Right hindlimb (tissue), 1 donor: Measurements from ENCODE around the gene TCHP.
"Not testable (repeated sequence)": the region's sequence is repeated elsewhere in the genome, so short reads cannot be mapped to it uniquely, and the experiment has no call there.

Experiments used
- DNase-seq: peaks from one replicate; pipeline ENCODE4 v3.0.0-alpha.2; 2018

The TCHP gene

DNA sequence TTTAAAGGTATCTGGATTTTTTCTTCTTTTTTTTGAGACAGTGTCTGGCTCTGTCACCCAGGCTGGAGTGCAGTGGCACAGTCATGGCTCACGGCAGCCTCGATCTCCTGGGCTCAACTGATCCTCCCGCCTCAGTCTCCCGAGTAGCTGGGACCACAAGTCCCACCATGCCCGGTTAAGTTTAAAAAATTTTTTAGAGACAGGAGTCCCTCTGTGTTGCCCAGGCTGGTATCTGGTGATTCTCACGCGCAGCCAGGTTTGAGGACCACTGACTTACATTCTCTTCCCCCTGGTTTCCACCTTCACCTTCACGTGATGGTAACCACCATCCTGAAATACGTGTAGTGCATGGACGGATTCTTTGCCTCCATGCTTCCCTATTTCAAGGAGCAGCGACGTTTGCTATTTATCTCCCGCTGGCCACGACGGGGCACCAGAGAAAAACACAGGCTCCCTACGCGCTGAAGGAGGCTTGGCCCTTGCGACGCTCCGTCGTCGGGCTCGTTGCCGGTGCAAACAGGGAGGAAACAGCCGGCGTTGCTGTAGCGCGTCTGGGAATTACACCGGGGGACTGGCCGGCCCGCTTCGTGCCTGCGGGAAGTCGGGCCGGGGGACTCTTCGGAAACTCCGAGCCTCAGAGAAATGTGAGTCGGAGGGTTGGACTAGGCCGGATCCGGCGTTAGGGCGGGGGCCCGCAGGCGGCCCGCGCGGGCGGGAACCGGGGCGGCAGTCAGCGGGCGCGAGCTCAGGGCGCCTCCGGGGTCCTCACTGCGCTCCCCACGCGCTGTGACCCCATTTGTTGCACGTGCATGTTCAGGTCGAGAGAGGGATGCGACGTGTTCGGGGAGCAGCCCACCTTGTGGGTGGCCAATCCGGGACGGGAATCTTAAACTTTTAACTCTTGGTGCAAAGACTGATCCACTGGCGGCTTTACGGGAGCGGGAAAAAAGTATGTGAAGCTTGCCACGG is at the start of gene TCHP:
Gene TCHP (plus strand): TSS at position 492 of the 969 bp plus-strand sequence. CDS start 2,753 bp downstream, outside the sequence.
- DNase-seq, result peak; percentile 94

DNA sequence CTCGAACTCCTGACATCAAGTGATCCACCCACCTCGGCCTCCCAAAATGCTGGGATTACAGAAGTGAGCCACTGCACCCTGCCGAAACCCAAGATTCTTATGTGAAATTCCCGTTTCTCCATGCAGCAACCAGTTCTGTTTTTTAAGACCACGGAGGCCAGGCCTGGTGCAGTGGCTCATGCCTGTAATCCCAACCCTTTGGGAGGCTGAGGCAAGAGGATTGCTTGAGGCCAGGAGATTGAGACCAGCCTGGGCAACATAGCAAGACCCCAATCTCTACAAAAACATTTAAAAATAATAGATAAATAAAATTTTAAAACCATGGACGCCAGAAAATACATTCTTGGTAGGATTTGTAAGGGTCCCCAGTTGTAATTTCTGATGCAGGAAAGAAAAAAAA is 49.6 kb upstream of the TCHP start:
- DNase-seq, result not testable (repeated sequence)

- no peak for DNase-seq
These were observed 44.7 kb upstream of the TCHP start for GRCh38 chr12:109855377-109855776.

GRCh38 chr12:109857715-109858114 is 42.4 kb upstream of the TCHP start:
- DNase-seq, result no peak

GRCh38 chr12:109858764-109859163 is 41.3 kb upstream of the TCHP start:
- DNase-seq, result no peak

DNA sequence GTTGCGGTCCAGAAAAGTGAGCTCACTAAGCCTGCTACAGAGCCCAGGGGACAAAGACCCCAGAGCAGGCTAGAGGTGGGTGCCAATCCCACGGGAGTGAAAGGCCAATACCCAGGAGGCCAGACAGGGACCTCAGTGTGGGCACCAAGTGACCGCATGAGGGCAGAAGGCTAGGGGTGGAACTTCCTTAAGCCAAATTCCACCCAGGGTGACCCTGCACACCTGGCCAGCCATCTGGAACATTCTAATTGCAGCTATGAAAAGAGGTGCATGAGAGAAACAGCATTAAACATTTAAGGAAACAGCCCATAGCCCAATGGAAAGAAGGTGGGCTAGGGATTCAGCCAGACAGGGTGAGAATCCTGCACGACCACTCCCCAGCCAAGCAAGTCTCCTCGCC is 39.1 kb upstream of the TCHP start:
- DNase-seq, result no peak

GRCh38 chr12:109861689-109862314 is 38.3 kb upstream of the TCHP start:
- DNase-seq, result no peak

GRCh38 chr12:109862491-109862890 is 37.6 kb upstream of the TCHP start:
- DNase-seq, result not testable (repeated sequence)

DNA sequence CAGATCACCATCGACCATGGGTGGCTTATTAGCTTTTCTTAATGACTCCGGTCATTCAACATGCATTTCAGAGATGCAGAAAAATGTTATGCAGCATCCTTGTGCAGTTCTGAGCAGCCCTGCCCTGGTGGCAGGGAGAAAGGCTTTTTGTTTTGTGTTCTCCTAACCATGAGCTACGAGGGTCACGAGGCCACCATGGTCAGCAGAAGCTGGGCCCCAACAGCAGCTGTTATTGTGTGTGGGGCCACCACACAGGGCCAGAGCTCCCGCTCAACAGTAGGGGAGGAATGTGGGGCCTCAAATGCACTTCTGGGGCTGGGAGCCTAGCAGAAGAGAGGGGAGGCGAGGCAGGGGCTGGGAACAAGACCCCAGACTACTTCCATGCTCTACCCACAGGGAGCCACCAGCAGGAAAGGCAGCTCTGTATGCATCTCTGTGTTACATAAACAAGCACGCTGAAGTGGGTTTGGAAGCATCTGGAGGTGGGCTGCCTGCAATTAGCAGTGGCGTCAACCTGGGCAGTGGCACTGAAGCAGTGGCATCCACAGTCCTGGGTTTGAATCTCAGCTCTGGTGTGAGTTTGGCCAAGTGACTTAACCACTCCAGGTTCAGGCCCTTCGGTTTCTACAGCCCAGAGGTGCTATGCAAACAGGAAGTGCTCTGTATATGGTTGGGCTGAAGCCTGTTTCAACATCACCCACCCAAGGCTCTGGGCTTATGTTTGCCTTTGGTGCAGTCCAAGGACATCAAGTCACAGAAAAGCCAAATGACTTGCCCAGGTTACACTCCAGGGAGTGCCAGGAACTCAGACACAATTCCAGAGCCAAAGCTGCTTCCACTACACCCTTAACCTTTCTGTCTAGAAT is 36.0 kb upstream of the TCHP start:
- DNase-seq, result peak; percentile 32

DNA sequence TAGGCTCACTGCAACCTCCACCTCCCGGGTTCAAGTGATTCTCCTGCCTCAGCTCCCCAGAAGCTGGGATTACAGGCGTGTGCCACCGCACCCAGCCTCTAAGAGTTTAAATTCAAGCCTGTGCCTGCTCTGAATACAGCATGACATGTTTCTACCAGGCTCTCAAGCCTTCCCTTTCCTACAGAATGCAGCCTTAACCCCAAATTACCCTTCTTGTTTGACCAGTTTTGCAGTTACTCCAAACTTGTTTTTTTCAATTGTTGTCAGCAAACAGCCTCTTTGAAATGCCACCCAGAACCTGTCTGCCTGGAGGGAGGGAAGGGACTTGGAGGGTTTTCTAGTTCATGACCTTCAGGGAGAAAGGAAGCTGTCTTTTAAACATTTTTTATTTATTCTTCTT is 35.2 kb upstream of the TCHP start:
- no peak for DNase-seq

DNA sequence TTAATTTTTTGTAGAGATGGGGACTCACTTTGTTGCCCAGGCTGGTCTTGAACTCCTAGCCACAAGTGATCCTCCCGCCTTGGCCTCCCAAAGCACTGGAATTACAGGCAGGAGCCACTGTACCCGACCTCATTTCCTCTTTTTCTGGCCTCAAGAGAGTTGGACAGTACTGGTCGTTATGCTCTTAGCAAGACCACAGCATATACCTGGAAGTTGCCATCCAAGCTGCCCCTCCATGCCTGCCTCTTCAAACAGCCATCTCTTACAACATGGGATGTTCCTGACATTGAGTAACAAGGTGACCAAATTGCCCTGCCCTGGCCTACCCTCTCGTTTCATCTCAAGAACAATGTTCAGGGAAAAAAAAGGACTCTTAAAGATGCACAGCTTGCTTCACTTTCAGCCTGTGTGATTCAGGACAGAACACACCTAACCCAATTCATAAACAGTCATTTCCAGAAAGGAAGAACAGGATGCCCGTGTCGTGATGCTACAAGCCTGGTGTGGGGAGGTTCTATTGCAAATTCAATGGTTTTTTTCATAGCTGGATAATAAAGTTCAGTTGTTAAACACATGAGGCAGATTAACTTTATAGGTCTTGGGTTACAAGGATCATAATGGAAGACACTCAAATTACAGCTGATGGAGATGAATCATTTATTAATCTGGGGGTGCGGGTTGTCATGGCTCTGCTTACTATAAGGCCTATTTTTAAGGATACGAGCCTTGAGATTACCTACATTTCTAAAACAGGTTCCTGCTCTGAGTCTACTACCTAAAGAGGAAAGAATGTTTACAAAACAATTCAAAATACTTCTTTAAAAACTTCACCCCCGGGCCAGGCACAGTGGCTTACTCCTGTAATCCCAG is 31.7 kb upstream of the TCHP start:
- no peak for DNase-seq

GRCh38 chr12:109870648-109871047 is 29.4 kb upstream of the TCHP start:
- DNase-seq, result no peak

- no peak for DNase-seq
These were observed 28.3 kb upstream of the TCHP start for GRCh38 chr12:109871668-109872314.

- no peak for DNase-seq
These were observed 26.4 kb upstream of the TCHP start for GRCh38 chr12:109873653-109874052.

- no peak for DNase-seq
These were observed 24.4 kb upstream of the TCHP start for GRCh38 chr12:109875572-109876131.

- no peak for DNase-seq
These were observed 23.7 kb upstream of the TCHP start for GRCh38 chr12:109876406-109876805.

- DNase-seq, result no peak
These were observed 22.4 kb upstream of the TCHP start for GRCh38 chr12:109877504-109878246.

DNA sequence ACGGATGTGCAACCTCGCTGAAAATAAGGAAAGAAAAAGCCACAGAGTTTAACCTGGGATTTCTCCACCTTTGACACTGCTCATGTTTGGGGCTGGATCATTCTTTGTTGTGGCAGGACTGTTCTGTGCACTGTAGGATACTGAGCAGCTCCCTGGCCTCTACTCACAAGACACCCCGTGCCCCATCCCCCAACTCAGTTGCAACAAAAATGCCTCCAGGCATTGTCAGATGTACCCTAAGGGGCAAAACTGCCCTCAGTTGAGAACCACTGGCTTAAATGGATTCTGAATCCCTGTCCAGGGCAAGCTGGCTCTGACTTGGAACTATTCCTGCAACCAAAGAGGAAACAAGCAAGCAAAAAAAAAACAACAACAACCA is 21.8 kb upstream of the TCHP start:
- DNase-seq, result no peak

DNA sequence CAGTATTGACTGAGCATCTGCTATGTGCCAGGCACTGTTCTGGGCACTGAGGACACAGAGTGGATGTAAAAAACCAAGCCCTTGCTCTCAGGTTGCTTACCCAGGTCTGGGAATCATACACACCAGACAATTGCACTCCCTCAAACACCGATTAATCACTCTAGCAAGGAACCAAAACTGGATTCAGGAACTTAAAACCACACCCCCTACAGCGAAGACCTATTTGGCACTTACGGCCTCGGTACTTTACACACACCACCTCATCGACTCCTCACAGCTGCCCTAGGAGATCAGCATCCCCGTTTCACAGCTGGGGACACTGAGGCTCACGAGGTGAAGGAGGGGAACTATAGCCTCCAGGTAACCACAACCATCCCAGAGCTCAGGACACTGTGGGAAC is 21.3 kb upstream of the TCHP start:
- DNase-seq, result no peak

DNA sequence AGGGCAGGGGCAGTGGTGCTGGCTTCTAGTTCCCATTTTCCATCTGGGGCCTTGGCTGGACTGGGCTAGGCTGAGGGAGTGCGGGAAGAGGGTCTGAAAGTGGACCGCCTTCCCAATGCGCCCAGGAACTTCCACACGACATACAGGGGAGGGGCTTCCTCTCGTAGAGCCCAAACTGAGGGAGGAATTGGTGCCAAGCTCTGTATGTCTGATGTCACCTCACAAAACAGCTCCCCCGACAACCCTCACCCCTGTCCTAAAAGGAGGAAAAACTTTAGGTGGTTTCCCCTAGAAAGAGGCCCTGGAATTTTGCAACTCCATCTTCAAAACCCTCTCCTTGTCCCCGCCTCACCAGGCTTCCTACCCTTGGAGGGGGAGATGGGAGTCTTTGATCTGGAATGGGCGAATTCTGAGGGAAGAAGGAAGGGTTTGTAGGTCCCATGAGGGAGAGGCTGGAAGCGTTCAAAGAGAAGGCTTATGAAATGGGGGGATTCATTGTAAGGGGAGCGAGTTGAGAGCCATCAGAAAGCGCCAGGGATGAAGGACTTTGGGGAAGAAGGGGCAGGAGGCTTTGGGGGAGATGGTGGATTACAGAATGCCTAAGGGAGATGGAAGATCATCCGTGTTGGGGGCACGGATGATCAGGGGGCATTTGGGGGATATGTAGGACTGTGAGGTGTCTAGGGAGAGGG is 20.6 kb upstream of the TCHP start:
- DNase-seq, result peak; percentile 35
